Endothelial cell of umbilical vein (primary cell): ENCODE data around the gene SMIM17. TPM values are rescaled to one million over a fixed set of nuclear protein-coding genes. Genes with fewer than 3 reads are reported as not detected.

ENCODE experiments used
- BruUV-seq: library from RNA; stranded (reverse); fragments of 400-500 nt; replicated peaks from 2 replicates; lab custom pipeline; 2021; lab: Mats Ljungman, UMichigan
- CTCF ChIA-PET: fragments of 300-600, 350-600 bp; sonication (Branson Sonifier 250); formaldehyde crosslinking; loops from one replicate; lab custom pipeline; 2021; ENCODE audit warnings: antibody characterized with exemption, inconsistent platforms; lab: Charles Lee
- POLR2A ChIA-PET: fragments of 300-600, 350-600 bp; sonication (Branson Sonifier 250); formaldehyde crosslinking; loops from one replicate; lab custom pipeline; 2021; ENCODE audit warnings: antibody characterized with exemption, inconsistent platforms; lab: Charles Lee
- DNase-seq: peaks from one replicate; pipeline ENCODE4 v3.0.0-alpha.2; 2011; ENCODE audit warnings: low read depth, low spot score
- FAIRE-seq: peaks from 2 replicates; lab custom pipeline; 2011; peaks lifted over from hg19 to GRCh38; lab: Jason Lieb, UNC
- H2AFZ ChIP-seq: 2 replicates; pipeline ENCODE4 v1.6.0; 2012; ENCODE audit warnings: low read depth, low read length, control low read depth, inconsistent platforms
- H3K27ac ChIP-seq: 2 replicates; pipeline ENCODE4 v1.5.1; 2011; ENCODE audit warnings: low read depth, mild to moderate bottlenecking, control low read depth, low read length, moderate library complexity; ENCODE audit not compliant: insufficient read depth
- H3K27me3 ChIP-seq, 2 experiments: 2 replicates each; pipeline versions ENCODE4 v1.6.0 to v1.6.1; 2011; ENCODE audit warnings: low read length in 2 of 2, mixed read lengths in 1 of 2; ENCODE audit not compliant: control insufficient read depth in 2 of 2, insufficient read depth in 2 of 2
- H3K36me3 ChIP-seq, 2 experiments: 2 replicates in 1 of 2; 3 replicates in 1 of 2; pipeline ENCODE4 v1.5.1; 2011; ENCODE audit warnings: low read length in 2 of 2, mild to moderate bottlenecking in 1 of 2, moderate library complexity in 1 of 2; ENCODE audit not compliant: control insufficient read depth in 2 of 2, insufficient read depth in 2 of 2; ENCODE audit errors: extremely low read depth in 1 of 2
- H3K4me1 ChIP-seq: 3 replicates; pipeline ENCODE4 v1.5.1; 2011; ENCODE audit warnings: mild to moderate bottlenecking, low read length; ENCODE audit not compliant: control insufficient read depth, insufficient read depth; ENCODE audit errors: extremely low read depth
- H3K4me2 ChIP-seq: 2 replicates; pipeline ENCODE4 v1.6.1; 2011; ENCODE audit warnings: low read length, control low read depth, mixed read lengths; ENCODE audit not compliant: insufficient read depth
- H3K4me3 ChIP-seq, 3 experiments: fragments of 200-600 bp in 1 of 3; sonication (generic), shearing (Covaris generic) in 1 of 3; replicated peaks in 1 of 3; 2 replicates each; pipeline ENCODE4 v1.5.1; 2011 to 2016; ENCODE audit warnings: control low read depth in 3 of 3, low read length in 3 of 3, mild to moderate bottlenecking in 2 of 3, inconsistent platforms in 1 of 3, low read depth in 1 of 3, moderate library complexity in 1 of 3; ENCODE audit not compliant: insufficient read depth in 1 of 3
- H3K79me2 ChIP-seq: 2 replicates; pipeline ENCODE4 v1.6.0; 2012; ENCODE audit warnings: low read length, inconsistent platforms; ENCODE audit not compliant: control insufficient read depth, insufficient read depth
- H3K9ac ChIP-seq: replicated peaks from 2 replicates; pipeline ENCODE3; 2011; ENCODE audit warnings: low read length, control low read depth; ENCODE audit not compliant: insufficient read depth; ENCODE audit errors: extremely low read depth
- H3K9me1 ChIP-seq: replicated peaks from 3 replicates; pipeline ENCODE4 v1.6.0; 2011; ENCODE audit warnings: mild to moderate bottlenecking, low read length; ENCODE audit not compliant: control insufficient read depth, insufficient read depth; ENCODE audit errors: extremely low read depth
- H3K9me3 ChIP-seq: replicated peaks from 2 replicates; pipeline ENCODE4 v1.5.1; 2012; ENCODE audit warnings: low read length, inconsistent platforms; ENCODE audit not compliant: control insufficient read depth, insufficient read depth
- H4K20me1 ChIP-seq: replicated peaks from 2 replicates; pipeline ENCODE3; 2011; ENCODE audit warnings: mild to moderate bottlenecking, low read length; ENCODE audit not compliant: control insufficient read depth, insufficient read depth; ENCODE audit errors: extremely low read depth
- CTCF ChIP-seq, 2 donors: IDR thresholded peaks; 1 replicate in 1 of 2; 2 replicates in 1 of 2; pipeline ENCODE4 v1.5.1; 2011; ENCODE audit warnings: low read length in 2 of 2, mild to moderate bottlenecking in 2 of 2, moderate library complexity in 2 of 2, control low read depth in 1 of 2, inconsistent platforms in 1 of 2, low read depth in 1 of 2; ENCODE audit not compliant: insufficient read depth in 1 of 2; ENCODE audit errors: extremely low read depth in 1 of 2
- EZH2 ChIP-seq: IDR thresholded peaks from 2 replicates; pipeline ENCODE4 v1.6.1; 2012; ENCODE audit warnings: borderline replicate concordance, low read depth, mild to moderate bottlenecking, moderate library complexity, low read length, inconsistent platforms; ENCODE audit not compliant: severe bottlenecking
- FOS ChIP-seq: IDR thresholded peaks from 2 replicates; pipeline ENCODE4 v1.6.1; 2011; ENCODE audit warnings: mild to moderate bottlenecking, low read length, moderate library complexity, borderline replicate concordance; ENCODE audit not compliant: insufficient read depth
- GATA2 ChIP-seq: IDR thresholded peaks from 2 replicates; pipeline ENCODE4 v1.7.0; 2011; ENCODE audit warnings: low read depth, mild to moderate bottlenecking, moderate library complexity, mixed read lengths, low read length; ENCODE audit not compliant: insufficient read length, insufficient read depth
- JUN ChIP-seq: IDR thresholded peaks from 2 replicates; pipeline ENCODE4 v1.6.1; 2011; ENCODE audit warnings: borderline replicate concordance, low read depth; ENCODE audit not compliant: insufficient read length, insufficient read depth
- MAX ChIP-seq: IDR thresholded peaks from 2 replicates; pipeline ENCODE4 v1.6.1; 2011; ENCODE audit not compliant: insufficient read depth, insufficient read length
- MYC ChIP-seq: IDR thresholded peaks from one replicate; pipeline ENCODE4 v1.6.1; 2011; ENCODE audit warnings: mild to moderate bottlenecking, low read depth, low read length
- POLR2A ChIP-seq: IDR thresholded peaks from 2 replicates; pipeline ENCODE4 v1.6.1; 2012; ENCODE audit warnings: low read depth, mild to moderate bottlenecking, control low read depth, low read length
- POLR2AphosphoS5 ChIP-seq: IDR thresholded peaks from 2 replicates; pipeline ENCODE4 v1.6.1; 2012; ENCODE audit warnings: low read depth, mild to moderate bottlenecking, control low read depth, low read length, moderate library complexity; ENCODE audit not compliant: insufficient read depth
- dilution Hi-C: fragments of 300-500 bp; cut with MboI; formaldehyde crosslinking; loops from one replicate; pipeline ENCODE4 v1.15.0; 2019; ENCODE audit warnings: low sequenced_read_pairs; ENCODE audit not compliant: extremely low pct_ligation_motif_present
- intact Hi-C: fragments of 100-400 bp; cut with micrococcal nuclease; formaldehyde crosslinking; loops from one replicate; pipeline ENCODE4 v1.10.0; 2022
- polyA plus RNA-seq, 4 experiments: library from polyadenylated mRNA; depleted of rRNA in 3 of 4; stranded (reverse) in 3 of 4; unstranded in 1 of 4; fragments of >200 nt; gene quantifications; 2 replicates each; pipeline versions ENCODE4 v1.2.1 to v1.2.3, GENCODE V29; 2011 to 2012; ENCODE audit warnings: missing spikeins in 1 of 4
- total RNA-seq: library from RNA; stranded (reverse); gene quantifications from 2 replicates; pipeline ENCODE4 v1.2.3, GENCODE V29; 2021

The SMIM17 gene
- total and polyA plus RNA-seq, 2 donors (not counting 3 experiments of a cell fraction or from before 2014, with no cell fraction given), result 0.10 to 1.4 TPM

GRCh38 chr19:56611288-56611687, 31.7 kb upstream of the SMIM17 start:
- DNase-seq (no peak), FAIRE-seq (no peak)
- Histone ChIP-seq H4K20me1 (no peaks in the 10 kb centered on the region), H3K9ac (no peak overlapping the region), H3K27ac (no peak overlapping the region), H3K79me2 (peaks cover 7% of the 10 kb centered on the region), H2AFZ (no peak overlapping the region), H3K4me1 (no peaks in the 10 kb centered on the region), H3K4me2 (no peak overlapping the region), H3K4me3 (no peak overlapping the region), H3K36me3 (peaks cover 0 to 4% of the 10 kb centered on the region in 2 experiments), H3K27me3 (no peaks in the 10 kb centered on the region), H3K9me3 (no peaks in the 10 kb centered on the region), H3K9me1 (no peaks in the 10 kb centered on the region)
- POLR2A ChIA-PET, result no interaction called here
- CTCF ChIA-PET, result no interaction called here
- dilution Hi-C loops (no loop called here), intact Hi-C loops (no loop called here)
- BruUV-seq, result no TSS peak
- TF ChIP-seq CTCF (IDR thresholded peaks at IDR 0.05; ENCODE audit: extremely low read depth in 1 of 2, insufficient read depth in 1 of 2, low read depth in 1 of 2, low read length in 2 of 2) (no peak), POLR2AphosphoS5 (no peak), EZH2 (no peak), JUN (no peak), MYC (no peak), GATA2 (no peak), MAX (no peak), FOS (no peak), POLR2A (no peak)
